ENCODE data around the gene DLGAP4.

The DLGAP4 gene

GRCh38 chr20:36569847-36570429, 263.8 kb downstream of the DLGAP4 start:
- no peak overlapping the region for H3K4me3 ChIP-seq (ENCODE audit: low read length)
- TF ChIP-seq, protein P1, sequence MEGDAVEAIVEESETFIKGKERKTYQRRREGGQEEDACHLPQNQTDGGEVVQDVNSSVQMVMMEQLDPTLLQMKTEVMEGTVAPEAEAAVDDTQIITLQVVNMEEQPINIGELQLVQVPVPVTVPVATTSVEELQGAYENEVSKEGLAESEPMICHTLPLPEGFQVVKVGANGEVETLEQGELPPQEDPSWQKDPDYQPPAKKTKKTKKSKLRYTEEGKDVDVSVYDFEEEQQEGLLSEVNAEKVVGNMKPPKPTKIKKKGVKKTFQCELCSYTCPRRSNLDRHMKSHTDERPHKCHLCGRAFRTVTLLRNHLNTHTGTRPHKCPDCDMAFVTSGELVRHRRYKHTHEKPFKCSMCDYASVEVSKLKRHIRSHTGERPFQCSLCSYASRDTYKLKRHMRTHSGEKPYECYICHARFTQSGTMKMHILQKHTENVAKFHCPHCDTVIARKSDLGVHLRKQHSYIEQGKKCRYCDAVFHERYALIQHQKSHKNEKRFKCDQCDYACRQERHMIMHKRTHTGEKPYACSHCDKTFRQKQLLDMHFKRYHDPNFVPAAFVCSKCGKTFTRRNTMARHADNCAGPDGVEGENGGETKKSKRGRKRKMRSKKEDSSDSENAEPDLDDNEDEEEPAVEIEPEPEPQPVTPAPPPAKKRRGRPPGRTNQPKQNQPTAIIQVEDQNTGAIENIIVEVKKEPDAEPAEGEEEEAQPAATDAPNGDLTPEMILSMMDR (conservative IDR thresholded peaks at IDR 0.05; ENCODE audit: low read length) = peak; percentile 17; the same call in 1 of the 2 replicates
- DNase-seq (ENCODE audit: low read depth) = peak; percentile 65

GRCh38 chr20:36571564-36572504, 265.7 kb downstream of the DLGAP4 start:
- TF ChIP-seq, protein P1 (conservative IDR thresholded peaks at IDR 0.05; ENCODE audit: low read length) = no peak
- DNase-seq (ENCODE audit: low read depth) = no peak
- no peak overlapping the region for H3K4me3 ChIP-seq (ENCODE audit: low read length)

DNA sequence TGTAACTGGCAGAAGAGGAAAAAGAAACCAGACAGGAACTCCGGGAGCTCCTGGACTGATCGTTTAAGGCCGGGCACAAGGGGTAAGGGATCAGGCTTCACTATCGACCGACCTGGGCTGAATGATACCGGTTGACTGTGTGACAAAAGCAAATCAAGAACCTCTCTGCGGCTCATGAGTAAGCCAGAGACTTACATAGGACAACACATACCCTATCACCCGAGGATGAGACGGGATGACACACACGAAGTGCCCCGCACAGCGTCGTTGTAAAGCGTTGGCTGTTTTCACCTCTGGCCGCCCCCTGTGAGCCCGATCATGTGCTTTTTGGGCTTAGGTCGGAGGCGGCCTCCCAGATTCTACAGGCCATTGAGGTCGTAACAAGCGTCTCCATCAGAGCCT, 266.6 kb downstream of the DLGAP4 start:
- DNase-seq (ENCODE audit: low read depth) = peak; percentile 20
- TF ChIP-seq, protein P1 (conservative IDR thresholded peaks at IDR 0.05; ENCODE audit: low read length) = no peak
- peak overlapping the region; percentile 53 for H3K4me3 ChIP-seq (ENCODE audit: low read length)

- H3K4me3 ChIP-seq (ENCODE audit: low read length) = peak within 1 kb of the TSS; percentile 68
- TF ChIP-seq, protein P1 (conservative IDR thresholded peaks at IDR 0.05; ENCODE audit: low read length) = no peak
- DNase-seq (ENCODE audit: low read depth) = peak; percentile 80
Measured at GRCh38 chr20:36573103-36573797, 267.1 kb downstream of the DLGAP4 start, which contains the start of gene TGIF2. TGIF2 (plus strand) TSS chr20:36573597; CDS start chr20:36578775, 5,178 bp downstream.

- DNase-seq (ENCODE audit: low read depth) = no peak
- H3K4me3 ChIP-seq (ENCODE audit: low read length) = peak overlapping the region; percentile 68
- TF ChIP-seq, protein P1 (conservative IDR thresholded peaks at IDR 0.05; ENCODE audit: low read length) = no peak
Measured at GRCh38 chr20:36573798-36574365, 267.7 kb downstream of the DLGAP4 start.

DNA sequence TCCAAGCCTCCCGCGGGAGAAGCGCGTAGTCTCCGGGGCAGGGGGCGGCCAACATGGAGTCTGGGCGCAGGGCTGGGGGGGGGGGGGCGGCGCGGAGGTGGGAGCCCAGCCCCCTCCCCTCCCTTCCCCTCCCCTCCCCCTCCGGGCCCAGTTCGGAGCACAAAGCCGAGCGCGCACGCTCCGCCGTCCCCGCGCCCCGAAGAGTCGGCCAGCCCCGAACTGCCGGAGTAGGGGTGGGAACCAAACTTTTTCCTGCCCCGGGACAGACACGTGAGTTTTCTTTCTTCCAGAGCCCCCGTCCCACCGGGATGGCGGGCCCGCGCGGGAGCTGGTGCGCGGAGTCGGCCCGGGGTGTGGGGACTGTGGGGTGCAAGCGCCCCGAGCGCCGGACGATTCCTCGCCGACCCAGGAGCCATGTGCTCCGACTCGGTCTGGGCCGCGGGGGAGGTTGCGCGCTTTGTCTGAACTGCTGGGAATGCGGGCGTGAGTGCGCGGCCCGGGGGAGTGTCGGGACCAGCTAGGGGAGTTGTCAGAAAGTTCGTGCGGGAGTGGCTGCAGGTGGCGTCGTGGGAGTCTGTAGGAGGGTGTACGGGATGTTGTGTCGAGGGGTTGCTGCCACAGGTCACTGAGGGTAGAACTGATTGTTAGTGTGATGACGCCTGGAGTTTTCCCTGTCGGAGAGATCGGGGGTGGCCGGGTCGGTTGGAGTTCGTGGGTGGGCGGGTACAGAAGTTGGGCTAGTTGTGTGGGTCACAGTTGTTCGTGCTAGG, 268.4 kb downstream of the DLGAP4 start:
- peak overlapping the region; percentile 68 for H3K4me3 ChIP-seq (ENCODE audit: low read length)
- TF ChIP-seq, protein P1 (conservative IDR thresholded peaks at IDR 0.05; ENCODE audit: low read length) = no peak
- DNase-seq (ENCODE audit: low read depth) = peak; percentile 28

Measured in AG10803 (cell line).